Neuronal stem cell (in vitro differentiated cells): ENCODE measurements around the gene ZNF71.

ENCODE experiments used
- DNase-seq: peaks from one replicate; pipeline ENCODE4 v3.0.0-alpha.2; 2013; ENCODE audit warnings: low spot score
- H2AFZ ChIP-seq: one replicate; pipeline ENCODE4 v1.6.1; 2013; ENCODE audit warnings: mild to moderate bottlenecking, low read length, inconsistent platforms
- H2AK5ac ChIP-seq: 2 replicates; pipeline ENCODE4 v1.6.1; 2013; ENCODE audit warnings: low read depth, mild to moderate bottlenecking, inconsistent platforms, low read length, moderate library complexity, mixed read lengths
- H2BK120ac ChIP-seq: 2 replicates; pipeline ENCODE4 v1.6.1; 2013; ENCODE audit warnings: low read depth, mild to moderate bottlenecking, inconsistent platforms, low read length, moderate library complexity, mixed read lengths
- H2BK12ac ChIP-seq: one replicate; pipeline ENCODE4 v1.6.1; 2013; ENCODE audit warnings: low read length, inconsistent platforms
- H2BK15ac ChIP-seq: 2 replicates; pipeline ENCODE4 v1.6.1; 2013; ENCODE audit warnings: mild to moderate bottlenecking, low read length, inconsistent platforms, mixed read lengths
- H2BK5ac ChIP-seq: one replicate; pipeline ENCODE4 v1.6.1; 2013; ENCODE audit warnings: inconsistent platforms, mild to moderate bottlenecking, low read length, moderate library complexity
- H3K14ac ChIP-seq: one replicate; pipeline ENCODE4 v1.6.1; 2013; ENCODE audit warnings: low read length, inconsistent platforms
- H3K18ac ChIP-seq: 2 replicates; pipeline ENCODE4 v1.6.1; 2013; ENCODE audit warnings: low read length, inconsistent platforms
- H3K23ac ChIP-seq: 2 replicates; pipeline ENCODE4 v1.6.1; 2013; ENCODE audit warnings: low read depth, mild to moderate bottlenecking, mixed read lengths, low read length, inconsistent platforms; ENCODE audit not compliant: poor library complexity
- H3K27ac ChIP-seq: replicated peaks from 3 replicates; pipeline ENCODE4 v1.5.1; 2013; ENCODE audit warnings: low read length, inconsistent platforms
- H3K27me3 ChIP-seq, 3 experiments: 2 replicates each; pipeline ENCODE4 v1.6.1; 2013; ENCODE audit warnings: low read length in 3 of 3, mild to moderate bottlenecking in 2 of 3, inconsistent platforms in 1 of 3, low read depth in 1 of 3, mixed read lengths in 1 of 3, moderate library complexity in 1 of 3; ENCODE audit not compliant: control insufficient read depth in 3 of 3, insufficient read depth in 3 of 3
- H3K36me3 ChIP-seq, 2 donors: replicated peaks in 1 of 2; 2 replicates each; pipeline ENCODE4 v1.6.1; 2013; ENCODE audit warnings: low read length in 2 of 2; ENCODE audit not compliant: control insufficient read depth in 2 of 2, insufficient read depth in 2 of 2
- H3K4ac ChIP-seq: 2 replicates; pipeline ENCODE4 v1.6.1; 2013; ENCODE audit warnings: inconsistent platforms, mild to moderate bottlenecking, low read length, moderate library complexity
- H3K4me1 ChIP-seq, 2 donors: 1 replicate in 1 of 2; 2 replicates in 1 of 2; pipeline ENCODE4 v1.6.1; 2013; ENCODE audit warnings: low read length in 2 of 2, low read depth in 1 of 2; ENCODE audit not compliant: control insufficient read depth in 2 of 2, insufficient read depth in 1 of 2
- H3K4me2 ChIP-seq: one replicate; pipeline ENCODE4 v1.6.1; 2013; ENCODE audit warnings: mild to moderate bottlenecking, low read length, inconsistent platforms; ENCODE audit not compliant: insufficient read depth, poor library complexity, severe bottlenecking
- H3K4me3 ChIP-seq, 2 donors: 2 replicates each; pipeline ENCODE4 v1.5.1; 2013; ENCODE audit warnings: low read length in 2 of 2, mild to moderate bottlenecking in 2 of 2, inconsistent platforms in 1 of 2, moderate library complexity in 1 of 2
- H3K79me1 ChIP-seq: one replicate; pipeline ENCODE4 v1.6.1; 2013; ENCODE audit warnings: low read depth, mild to moderate bottlenecking, inconsistent platforms, low read length, moderate library complexity
- H3K9ac ChIP-seq: one replicate; pipeline ENCODE4 v1.6.1; 2013; ENCODE audit warnings: mild to moderate bottlenecking, low read depth, low read length, inconsistent platforms; ENCODE audit not compliant: poor library complexity
- H3K9me3 ChIP-seq, 2 donors: replicated peaks in 1 of 2; 2 replicates each; pipeline versions ENCODE3 to v1.6.1; 2013; ENCODE audit warnings: low read length in 2 of 2, mild to moderate bottlenecking in 2 of 2, inconsistent platforms in 1 of 2, low read depth in 1 of 2, mixed read lengths in 1 of 2, moderate library complexity in 1 of 2; ENCODE audit not compliant: control insufficient read depth in 2 of 2, insufficient read depth in 1 of 2
- H4K8ac ChIP-seq: one replicate; pipeline ENCODE4 v1.6.1; 2013; ENCODE audit warnings: low read depth, mild to moderate bottlenecking, inconsistent platforms, low read length, moderate library complexity
- H4K91ac ChIP-seq: one replicate; pipeline ENCODE4 v1.6.1; 2013; ENCODE audit warnings: low read length, low read depth, mild to moderate bottlenecking, inconsistent platforms; ENCODE audit not compliant: poor library complexity
- WGBS, 2 donors: extraction: QIAGEN DNeasy Blood & Tissue Kit; methylation state at CpG; one replicate each; pipeline ENCODE4 v1.1.7; 2013; ENCODE audit warnings: missing lambda C conversion rate in 2 of 2, mixed read lengths in 1 of 2; ENCODE audit not compliant: insufficient read length in 2 of 2, insufficient replicate concordance in 1 of 2; ENCODE audit errors: extremely low coverage in 2 of 2; 5-methylcytosine and 5-hydroxymethylcytosine counted together

Gene ZNF71

GRCh38 chr19:56566904-56567273 is 28.2 kb upstream of the ZNF71 start:
- Histone ChIP-seq H3K36me3 (peaks cover 15 to 35% of the 10 kb centered on the region in 2 donors), H3K9ac (peak overlapping the region; percentile 89), H2AK5ac (no peak overlapping the region), H2AFZ (peak overlapping the region; percentile 100), H2BK5ac (peak overlapping the region; percentile 89), H3K79me1 (no peaks in the 10 kb centered on the region), H4K91ac (no peak overlapping the region), H4K8ac (no peak overlapping the region), H2BK120ac (peak overlapping the region; percentile 19), H3K9me3 (peaks cover 24 to 88% of the 10 kb centered on the region in 2 donors), H3K27me3 (no peaks in the 10 kb centered on the region), H3K4me1 (peaks cover 2 to 4% of the 10 kb centered on the region in 2 donors), H3K4me3 (peak overlapping the region; percentile 80 to 92), H3K18ac (peak overlapping the region; percentile 96), H3K23ac (peak overlapping the region; percentile 25), H2BK12ac (no peak overlapping the region), H3K4ac (no peak overlapping the region), H2BK15ac (no peak overlapping the region), H3K14ac (no peak overlapping the region), H3K27ac (peak overlapping the region; percentile 58), H3K4me2 (peak overlapping the region; percentile 93)
- WGBS, 2 donors, result no CpG with 5 or more reads among the region's 23 CpGs
- DNase-seq, result no peak

GRCh38 chr19:56567274-56568120 is 27.6 kb upstream of the ZNF71 start, which contains the start of gene ZNF470:
ZNF470 (plus strand) TSS chr19:56567468; CDS start chr19:56570312, 2,844 bp downstream.
- Histone ChIP-seq H3K4me2 (peak within 1 kb of the TSS; percentile 95), H3K27ac (peak within 1 kb of the TSS; percentile 58), H3K79me1 (no peaks in the 10 kb centered on the region), H3K9ac (peak within 1 kb of the TSS; percentile 99), H3K14ac (peak within 1 kb of the TSS; percentile 99), H4K8ac (no peak within 1 kb of the TSS), H2BK15ac (peak within 1 kb of the TSS; percentile 33), H2BK5ac (peak within 1 kb of the TSS; percentile 89), H2BK120ac (peak within 1 kb of the TSS; percentile 19), H3K4ac (no peak within 1 kb of the TSS), H3K4me3 (peak within 1 kb of the TSS; percentile 80 to 92), H3K18ac (peak within 1 kb of the TSS; percentile 96), H2BK12ac (no peak within 1 kb of the TSS), H3K23ac (peak within 1 kb of the TSS; percentile 86), H2AFZ (peak within 1 kb of the TSS; percentile 100), H3K9me3 (peaks cover 22 to 86% of the 10 kb centered on the region in 2 donors), H4K91ac (no peak within 1 kb of the TSS), H3K27me3 (no peaks in the 10 kb centered on the region), H3K36me3 (peaks cover 16 to 40% of the 10 kb centered on the region in 2 donors), H3K4me1 (peaks cover 2 to 4% of the 10 kb centered on the region in 2 donors), H2AK5ac (peak within 1 kb of the TSS; percentile 48)
- no CpG with 5 or more reads among the region's 66 CpGs for WGBS, 2 donors
- peak; percentile 88 for DNase-seq

GRCh38 chr19:56572589-56572988 is 22.5 kb upstream of the ZNF71 start:
- Histone ChIP-seq H3K27ac (no peak overlapping the region), H3K4me3 (no peak overlapping the region), H3K4me2 (no peak overlapping the region), H2BK12ac (no peak overlapping the region), H3K18ac (no peak overlapping the region), H2BK5ac (no peak overlapping the region), H3K79me1 (no peaks in the 10 kb centered on the region), H2BK120ac (no peak overlapping the region), H2AK5ac (no peak overlapping the region), H3K36me3 (peaks cover 26 to 91% of the 10 kb centered on the region in 2 donors), H4K8ac (no peak overlapping the region), H3K14ac (no peak overlapping the region), H3K9ac (no peak overlapping the region), H4K91ac (no peak overlapping the region), H2BK15ac (no peak overlapping the region), H3K9me3 (peaks cover 38 to 97% of the 10 kb centered on the region in 2 donors), H2AFZ (no peak overlapping the region), H3K4me1 (peaks cover 2 to 4% of the 10 kb centered on the region in 2 donors), H3K4ac (no peak overlapping the region), H3K27me3 (no peaks in the 10 kb centered on the region), H3K23ac (no peak overlapping the region)
- WGBS, 2 donors, result no CpG with 5 or more reads among the region's 2 CpGs
- no peak for DNase-seq

- H2AFZ ChIP-seq, result no peak overlapping the region
- H3K27me3 ChIP-seq, result no peaks in the 10 kb centered on the region
- H3K23ac ChIP-seq, result no peak overlapping the region
- H4K8ac ChIP-seq, result no peak overlapping the region
- H3K4me3 ChIP-seq, result no peak overlapping the region
- no peak for DNase-seq
- H3K4me2 ChIP-seq, result no peak overlapping the region
- H3K27ac ChIP-seq, result no peak overlapping the region
- H2BK15ac ChIP-seq, result no peak overlapping the region
- H3K18ac ChIP-seq, result no peak overlapping the region
- H2AK5ac ChIP-seq, result no peak overlapping the region
- no peaks in the 10 kb centered on the region for H3K79me1 ChIP-seq
- H2BK12ac ChIP-seq, result no peak overlapping the region
- peaks cover 30 to 96% of the 10 kb centered on the region in 2 donors for H3K36me3 ChIP-seq
- no peak overlapping the region for H3K9ac ChIP-seq
- H4K91ac ChIP-seq, result no peak overlapping the region
- H3K4ac ChIP-seq, result no peak overlapping the region
- no peak overlapping the region for H2BK120ac ChIP-seq
- peaks cover 43 to 98% of the 10 kb centered on the region in 2 donors for H3K9me3 ChIP-seq
- WGBS, 2 donors, result no CpG with 5 or more reads among the region's 3 CpGs
- no peaks in the 10 kb centered on the region for H3K4me1 ChIP-seq
- no peak overlapping the region for H2BK5ac ChIP-seq
- no peak overlapping the region for H3K14ac ChIP-seq
Observed at GRCh38 chr19:56573914-56574313, 21.2 kb upstream of the ZNF71 start.
